Adrenal gland (tissue), 12 donors: ENCODE results near the gene GSAP. TPM values are rescaled to one million over a fixed set of nuclear protein-coding genes. Genes with fewer than 3 reads are reported as not detected.

Experiments
- DNase-seq, 7 donors: peaks; one replicate each; pipeline ENCODE4 v3.0.0-alpha.2; 2019 to 2020
- H3K27ac ChIP-seq, 5 donors: fragments of 200-600 bp; sonication (generic) in 4 of 5; 1 replicate in 3 of 5; 2 replicates in 2 of 5; pipeline versions ENCODE4 v1.5.1 to v1.8.0; 2016 to 2020; ENCODE audit warnings: mild to moderate bottlenecking in 1 of 5
- H3K27me3 ChIP-seq: fragments of 200-600 bp; 2 replicates; pipeline ENCODE4 v1.8.0; 2021
- H3K36me3 ChIP-seq, 2 donors: fragments of 200-600 bp; replicated peaks in 1 of 2; 1 replicate in 1 of 2; 2 replicates in 1 of 2; pipeline versions ENCODE4 v1.5.1 to v1.8.0; 2018 to 2022
- H3K4me1 ChIP-seq, 2 donors: fragments of 200-600 bp; replicated peaks in 1 of 2; 1 replicate in 1 of 2; 2 replicates in 1 of 2; pipeline versions ENCODE4 v1.5.1 to v1.8.0; 2018 to 2021
- H3K4me3 ChIP-seq, 4 donors: fragments of 200-600 bp; sonication (generic) in 3 of 4; one replicate each; pipeline ENCODE4 v1.5.1; 2016 to 2018
- H3K9me3 ChIP-seq, 3 donors: fragments of 200-600 bp; sonication (generic) in 1 of 3; replicated peaks in 1 of 3; 1 replicate in 2 of 3; 2 replicates in 1 of 3; pipeline versions ENCODE4 v1.5.1 to v1.8.0; 2016 to 2021
- POLR2A ChIP-seq, 2 donors: fragments of 450-650 bp; IDR thresholded peaks; one replicate each; pipeline ENCODE4 v1.6.1; 2017; ENCODE audit warnings: antibody characterized with exemption in 2 of 2, mild to moderate bottlenecking in 2 of 2, moderate library complexity in 1 of 2
- WGBS, 4 donors: extraction: QIAGEN DNeasy Blood & Tissue Kit in 2 of 4; methylation state at CpG; one replicate each; pipeline versions ENCODE4 v1.1.5 to v1.1.7; 2013 to 2017; 5-methylcytosine and 5-hydroxymethylcytosine counted together
- intact Hi-C, 2 donors: fragments of 100-400 bp; cut with DNase I; formaldehyde crosslinking; loops; one replicate each; pipeline versions ENCODE4 v1.14.1 to v1.15.0; 2022 to 2023
- polyA plus RNA-seq, 3 donors: library from polyadenylated mRNA; stranded (reverse); fragments of 200-250 nt in 2 of 3; fragments of 350-450 nt in 1 of 3; fragmentation: Illumina TruSeq in 1 of 3; extraction: RNeasy Lipid Tissue Mini Kit (QIAGEN cat#74804) in 1 of 3; gene quantifications; one replicate each; pipeline ENCODE4 v1.2.3, GENCODE V29; 2013 to 2014
- total RNA-seq, 9 donors: library from RNA; depleted of rRNA in 4 of 9; stranded (reverse); fragments of >200 nt in 4 of 9; fragments of 120-200 nt in 1 of 9; fragmentation: NEBNext Ultra II Directional in 1 of 9; extraction: Animal tissue kit (Norgen Biotek cat#: 25700) in 1 of 9; gene quantifications; one replicate each; pipeline versions ENCODE4 v1.1.0 to v1.2.4, GENCODE V29; 2013 to 2023
- TF ChIP-seq, protein P1 (sequence below), 6 experiments: fragments of 450-650 bp in 4 of 6; fragments of 200-600 bp in 2 of 6; sonication (generic) in 1 of 6; IDR thresholded peaks; 1 replicate in 5 of 6; 2 replicates in 1 of 6; pipeline versions ENCODE4 v1.5.1 to v1.8.0; 2016 to 2021; ENCODE audit warnings: antibody characterized with exemption in 6 of 6, mild to moderate bottlenecking in 2 of 6, moderate library complexity in 1 of 6
- donor health status: healthy with polysubstance abuse.
- donor health status: Bipolar disorder and iron deficiency.
- donor health status: DM: yes; HTN: yes; CAD: no.
- donor health status: DM: no; HTN: no; CAD: no.
- donor health status: DM: no; HTN: no; CAD: no.
- donor health status: DM: yes; HTN: yes; CAD: no.

GSAP gene
- total and polyA plus RNA-seq, 12 donors, result 10.3 to 56.1 (median 18.5) TPM

GRCh38 chr7:77420438-77420837, 4.3 kb upstream of the GSAP start:
- intact Hi-C loops, result no loop called here
- Histone ChIP-seq H3K36me3 (no peaks in the 10 kb centered on the region), H3K27ac (peak overlapping the region in 2 of 5 donors; percentile 2 to 49), H3K4me3 (no peak overlapping the region), H3K9me3 (no peaks in the 10 kb centered on the region), H3K4me1 (peaks cover 5 to 8% of the 10 kb centered on the region in 2 donors), H3K27me3 (no peaks in the 10 kb centered on the region)
- TF ChIP-seq, protein P1, sequence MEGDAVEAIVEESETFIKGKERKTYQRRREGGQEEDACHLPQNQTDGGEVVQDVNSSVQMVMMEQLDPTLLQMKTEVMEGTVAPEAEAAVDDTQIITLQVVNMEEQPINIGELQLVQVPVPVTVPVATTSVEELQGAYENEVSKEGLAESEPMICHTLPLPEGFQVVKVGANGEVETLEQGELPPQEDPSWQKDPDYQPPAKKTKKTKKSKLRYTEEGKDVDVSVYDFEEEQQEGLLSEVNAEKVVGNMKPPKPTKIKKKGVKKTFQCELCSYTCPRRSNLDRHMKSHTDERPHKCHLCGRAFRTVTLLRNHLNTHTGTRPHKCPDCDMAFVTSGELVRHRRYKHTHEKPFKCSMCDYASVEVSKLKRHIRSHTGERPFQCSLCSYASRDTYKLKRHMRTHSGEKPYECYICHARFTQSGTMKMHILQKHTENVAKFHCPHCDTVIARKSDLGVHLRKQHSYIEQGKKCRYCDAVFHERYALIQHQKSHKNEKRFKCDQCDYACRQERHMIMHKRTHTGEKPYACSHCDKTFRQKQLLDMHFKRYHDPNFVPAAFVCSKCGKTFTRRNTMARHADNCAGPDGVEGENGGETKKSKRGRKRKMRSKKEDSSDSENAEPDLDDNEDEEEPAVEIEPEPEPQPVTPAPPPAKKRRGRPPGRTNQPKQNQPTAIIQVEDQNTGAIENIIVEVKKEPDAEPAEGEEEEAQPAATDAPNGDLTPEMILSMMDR (IDR thresholded peaks at IDR 0.05), result no peak
- TF ChIP-seq POLR2A (IDR thresholded peaks at IDR 0.05), result no peak
- no peak for DNase-seq
- 84 to 88% (median 87%) methylated on average over 5 of the region's 5 CpGs for WGBS, 4 donors

GRCh38 chr7:77419102-77419501, 3.0 kb upstream of the GSAP start:
- Histone ChIP-seq H3K36me3 (no peaks in the 10 kb centered on the region), H3K27me3 (no peaks in the 10 kb centered on the region), H3K9me3 (no peaks in the 10 kb centered on the region), H3K4me1 (peaks cover 7 to 12% of the 10 kb centered on the region in 2 donors), H3K4me3 (no peak overlapping the region), H3K27ac (no peak overlapping the region)
- no peak for DNase-seq
- TF ChIP-seq, protein P1 (IDR thresholded peaks at IDR 0.05), result no peak
- no peak for TF ChIP-seq POLR2A (IDR thresholded peaks at IDR 0.05)
- WGBS, 4 donors, result 89 to 94% (median 91%) methylated on average over 4 of the region's 4 CpGs
- intact Hi-C loops, result no loop called here

- intact Hi-C loops, result no loop called here
- 86 to 95% (median 92%) methylated on average over 4 of the region's 4 CpGs for WGBS, 4 donors
These were observed 1.7 kb upstream of the GSAP start for GRCh38 chr7:77417801-77418200.

DNA sequence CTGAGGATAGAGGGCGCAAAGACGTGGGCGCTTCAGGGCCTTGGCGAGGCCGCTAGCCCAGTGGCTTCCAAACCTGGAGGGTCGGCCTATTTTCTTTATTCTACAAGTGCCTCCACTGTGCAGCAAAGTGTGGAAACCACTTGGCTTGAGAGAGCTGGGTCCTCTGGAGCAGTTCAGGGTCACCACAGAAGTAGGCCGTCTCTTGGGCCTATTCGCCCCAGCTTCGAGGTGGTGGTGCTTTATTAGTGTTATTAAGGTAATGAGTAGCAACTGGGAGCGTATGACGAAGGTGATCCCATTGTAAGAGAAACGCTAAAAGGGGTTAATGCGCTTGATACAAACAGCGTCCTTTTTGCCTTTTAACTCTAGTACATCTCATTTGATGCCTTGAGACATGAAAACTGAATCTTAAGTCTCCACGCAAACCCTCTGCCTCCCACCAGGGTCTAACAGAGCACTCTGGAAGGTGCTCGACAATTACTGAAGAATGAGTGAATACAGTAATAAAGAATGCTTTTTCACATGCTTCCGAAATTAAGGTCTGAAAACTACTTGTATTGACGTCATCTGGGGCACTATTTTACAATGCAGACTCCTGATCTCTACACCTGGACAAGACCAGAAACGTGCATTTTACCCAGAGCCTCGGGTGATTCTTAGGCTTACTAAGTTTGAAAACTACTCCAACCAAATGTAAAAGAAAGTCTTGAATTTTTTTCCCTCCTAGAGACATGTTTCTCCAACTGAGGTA, 647 bp upstream of the GSAP start:
- TF ChIP-seq, protein P1 (IDR thresholded peaks at IDR 0.05), result peak in 1 of 6 experiments; percentile 2
- no peak for TF ChIP-seq POLR2A (IDR thresholded peaks at IDR 0.05)
- Histone ChIP-seq H3K36me3 (no peaks in the 10 kb centered on the region), H3K27me3 (no peaks in the 10 kb centered on the region), H3K9me3 (no peaks in the 10 kb centered on the region), H3K4me3 (peak overlapping the region; percentile 62 to 99 (median 86)), H3K27ac (peak overlapping the region; percentile 68 to 96 (median 88)), H3K4me1 (peaks cover 7 to 20% of the 10 kb centered on the region in 2 donors)
- peak in 5 of 7 donors; percentile 32 to 61 (median 44) for DNase-seq
- 40 to 60% (median 49%) methylated on average over 14 to 20 of the region's 20 CpGs for WGBS, 4 donors
- intact Hi-C loops, result no loop called here

More at GRCh38 chr7:77417801-77418200, 1.7 kb upstream of the GSAP start:
- H3K9me3 ChIP-seq, result no peaks in the 10 kb centered on the region
- H3K4me3 ChIP-seq, result no peak overlapping the region
- no peak for DNase-seq
- no peak overlapping the region for H3K27ac ChIP-seq
- TF ChIP-seq, protein P1 (IDR thresholded peaks at IDR 0.05), result no peak
- TF ChIP-seq POLR2A (IDR thresholded peaks at IDR 0.05), result no peak
- no peaks in the 10 kb centered on the region for H3K36me3 ChIP-seq
- no peaks in the 10 kb centered on the region for H3K27me3 ChIP-seq
- peaks cover 7 to 20% of the 10 kb centered on the region in 2 donors for H3K4me1 ChIP-seq
